H1 (cell line): ENCODE results near the gene PLEKHA4.

Experiments used
- CTBP2 ChIP-seq: IDR thresholded peaks from 2 replicates; pipeline ENCODE4 v1.7.0; 2011; ENCODE audit warnings: borderline replicate concordance, mild to moderate bottlenecking, moderate library complexity, mixed read lengths, low read length; ENCODE audit not compliant: insufficient read depth, insufficient read length
- CTCF ChIP-seq, 3 experiments: IDR thresholded peaks; 1 replicate in 2 of 3; 2 replicates in 1 of 3; pipeline versions ENCODE4 v1.5.1 to v1.6.1; 2011; ENCODE audit warnings: low read length in 3 of 3, mild to moderate bottlenecking in 3 of 3, inconsistent platforms in 2 of 3, low read depth in 1 of 3, moderate library complexity in 1 of 3; ENCODE audit not compliant: insufficient read depth in 1 of 3; ENCODE audit errors: control extremely low read depth in 1 of 3
- EGR1 ChIP-seq: IDR thresholded peaks from 2 replicates; pipeline ENCODE4 v1.6.1; 2011; ENCODE audit warnings: low read depth, low read length, borderline replicate concordance
- EP300 ChIP-seq, 2 experiments: IDR thresholded peaks; 1 replicate in 1 of 2; 2 replicates in 1 of 2; pipeline ENCODE4 v1.6.1; 2011 to 2012; ENCODE audit warnings: low read depth in 2 of 2, low read length in 2 of 2, mild to moderate bottlenecking in 2 of 2, borderline replicate concordance in 1 of 2, inconsistent platforms in 1 of 2, moderate library complexity in 1 of 2
- EZH2 ChIP-seq: fragments of 200-600 bp; sonication (generic); IDR thresholded peaks from 2 replicates; pipeline ENCODE4 v1.7.1; 2012; ENCODE audit warnings: low read depth, mild to moderate bottlenecking, moderate library complexity, low read length, inconsistent platforms; ENCODE audit not compliant: severe bottlenecking
- HDAC2 ChIP-seq, 2 experiments: fragments of 300-600 bp in 1 of 2; sonication (generic) in 1 of 2; IDR thresholded peaks; 2 replicates each; pipeline ENCODE4 v1.6.1; 2011 to 2012; ENCODE audit warnings: low read depth in 2 of 2, low read length in 2 of 2, mild to moderate bottlenecking in 2 of 2, moderate library complexity in 2 of 2, borderline replicate concordance in 1 of 2, inconsistent platforms in 1 of 2
- MAFK ChIP-seq: IDR thresholded peaks from 2 replicates; pipeline ENCODE4 v1.6.1; 2012; ENCODE audit warnings: low read depth, mild to moderate bottlenecking, improper control_type of control experiment, low read length
- MAX ChIP-seq: IDR thresholded peaks from 2 replicates; pipeline ENCODE4 v1.6.1; 2012; ENCODE audit warnings: inconsistent platforms
- POLR2A ChIP-seq, 2 experiments: IDR thresholded peaks; 1 replicate in 1 of 2; 2 replicates in 1 of 2; pipeline ENCODE4 v1.6.1; 2011; ENCODE audit warnings: low read depth in 2 of 2, low read length in 2 of 2, mild to moderate bottlenecking in 2 of 2; ENCODE audit errors: control extremely low read depth in 1 of 2
- SIX5 ChIP-seq: IDR thresholded peaks from 2 replicates; pipeline ENCODE4 v1.6.1; 2011; ENCODE audit warnings: mild to moderate bottlenecking, low read depth, low read length
- SRF ChIP-seq: IDR thresholded peaks from 2 replicates; pipeline ENCODE4 v1.6.1; 2011; ENCODE audit warnings: mild to moderate bottlenecking, low read depth, low read length, moderate library complexity
- TAF1 ChIP-seq: IDR thresholded peaks from 2 replicates; pipeline ENCODE4 v1.6.1; 2011; ENCODE audit warnings: mild to moderate bottlenecking, low read depth, low read length
- TCF12 ChIP-seq: IDR thresholded peaks from 2 replicates; pipeline ENCODE4 v1.6.1; 2011; ENCODE audit warnings: low read depth, mild to moderate bottlenecking, low read length
- YY1 ChIP-seq: IDR thresholded peaks from 2 replicates; pipeline ENCODE4 v1.6.1; 2011; ENCODE audit warnings: low read depth, mild to moderate bottlenecking, low read length

- no peak for TF ChIP-seq YY1
- no peak for TF ChIP-seq EP300 (IDR thresholded peaks at IDR 0.05; ENCODE audit: borderline replicate concordance in 1 of 2, low read depth in 2 of 2, low read length in 2 of 2)
- no peak for TF ChIP-seq EGR1
- TF ChIP-seq CTCF (IDR thresholded peaks at IDR 0.05; ENCODE audit: control extremely low read depth in 1 of 3, insufficient read depth in 1 of 3, low read depth in 1 of 3, low read length in 3 of 3): no peak
- TF ChIP-seq TAF1: no peak
- TF ChIP-seq MAFK: no peak
- TF ChIP-seq SIX5: no peak
- TF ChIP-seq POLR2A (IDR thresholded peaks at IDR 0.05; ENCODE audit: control extremely low read depth in 1 of 2, low read depth in 2 of 2, low read length in 2 of 2): no peak
- TF ChIP-seq SRF: no peak
- TF ChIP-seq TCF12: no peak
- no peak for TF ChIP-seq HDAC2 (IDR thresholded peaks at IDR 0.05; ENCODE audit: borderline replicate concordance in 1 of 2, low read depth in 2 of 2, low read length in 2 of 2)
- no peak for TF ChIP-seq CTBP2
- TF ChIP-seq MAX: no peak
- TF ChIP-seq EZH2: no peak
Measured at GRCh38 chr19:48873476-48874302, 5.3 kb upstream of the PLEKHA4 start.
